Gastrocnemius medialis (tissue), 4 donors: ENCODE results near the gene DPT.

Experiments
- POLR2A ChIP-seq, 2 donors: fragments of 450-650 bp; IDR thresholded peaks; one replicate each; pipeline ENCODE4 v1.6.1; 2017; ENCODE audit warnings: antibody characterized with exemption in 2 of 2, mild to moderate bottlenecking in 2 of 2, moderate library complexity in 2 of 2
- TF ChIP-seq, protein P1 (sequence below), 5 experiments: fragments of 450-650 bp in 3 of 5; fragments of 200-600 bp in 2 of 5; sonication (generic) in 2 of 5; IDR thresholded peaks in 4 of 5; conservative IDR thresholded peaks in 1 of 5; 1 replicate in 4 of 5; 2 replicates in 1 of 5; pipeline ENCODE4 v1.5.1; 2016 to 2019; ENCODE audit warnings: antibody characterized with exemption in 5 of 5, mild to moderate bottlenecking in 3 of 5, moderate library complexity in 3 of 5

GRCh38 chr1:168693872-168694238 lies 35.2 kb downstream of the DPT start:
- TF ChIP-seq, protein P1, sequence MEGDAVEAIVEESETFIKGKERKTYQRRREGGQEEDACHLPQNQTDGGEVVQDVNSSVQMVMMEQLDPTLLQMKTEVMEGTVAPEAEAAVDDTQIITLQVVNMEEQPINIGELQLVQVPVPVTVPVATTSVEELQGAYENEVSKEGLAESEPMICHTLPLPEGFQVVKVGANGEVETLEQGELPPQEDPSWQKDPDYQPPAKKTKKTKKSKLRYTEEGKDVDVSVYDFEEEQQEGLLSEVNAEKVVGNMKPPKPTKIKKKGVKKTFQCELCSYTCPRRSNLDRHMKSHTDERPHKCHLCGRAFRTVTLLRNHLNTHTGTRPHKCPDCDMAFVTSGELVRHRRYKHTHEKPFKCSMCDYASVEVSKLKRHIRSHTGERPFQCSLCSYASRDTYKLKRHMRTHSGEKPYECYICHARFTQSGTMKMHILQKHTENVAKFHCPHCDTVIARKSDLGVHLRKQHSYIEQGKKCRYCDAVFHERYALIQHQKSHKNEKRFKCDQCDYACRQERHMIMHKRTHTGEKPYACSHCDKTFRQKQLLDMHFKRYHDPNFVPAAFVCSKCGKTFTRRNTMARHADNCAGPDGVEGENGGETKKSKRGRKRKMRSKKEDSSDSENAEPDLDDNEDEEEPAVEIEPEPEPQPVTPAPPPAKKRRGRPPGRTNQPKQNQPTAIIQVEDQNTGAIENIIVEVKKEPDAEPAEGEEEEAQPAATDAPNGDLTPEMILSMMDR (IDR thresholded peaks at IDR 0.05 in 4 of 5, conservative IDR thresholded peaks at IDR 0.05 in 1 of 5) = no peak
- TF ChIP-seq POLR2A (IDR thresholded peaks at IDR 0.05) = no peak
